Uterus (tissue), 2 donors: ENCODE results near the gene ZNF484.

Source experiments
- CTCF ChIP-seq, 4 experiments: fragments of 200-600 bp in 2 of 4; fragments of 450-650 bp in 2 of 4; sonication (generic) in 2 of 4; IDR thresholded peaks; one replicate each; pipeline ENCODE4 v1.5.1; 2016 to 2019; ENCODE audit warnings: antibody characterized with exemption in 4 of 4, mild to moderate bottlenecking in 2 of 4, moderate library complexity in 1 of 4
- POLR2A ChIP-seq, 2 donors: fragments of 450-650 bp; IDR thresholded peaks; one replicate each; pipeline ENCODE4 v1.6.1; 2016; ENCODE audit warnings: antibody characterized with exemption in 2 of 2, mild to moderate bottlenecking in 1 of 2, moderate library complexity in 1 of 2

- TF ChIP-seq CTCF (IDR thresholded peaks at IDR 0.05) (no peak), POLR2A (IDR thresholded peaks at IDR 0.05) (no peak)
Observed at GRCh38 chr9:92864152-92864551, 13.7 kb downstream of the ZNF484 start.
